LoVo (cell line): Measurements from ENCODE around the gene SPESP1.
"Not testable (repeated sequence)": the region's sequence is repeated elsewhere in the genome, so short reads cannot be mapped to it uniquely, and the experiment has no call there.

Experiments
- DNase-seq: peaks from one replicate; pipeline ENCODE4 v3.0.0-alpha.2; 2016; ENCODE audit warnings: low spot score

Gene SPESP1

DNA sequence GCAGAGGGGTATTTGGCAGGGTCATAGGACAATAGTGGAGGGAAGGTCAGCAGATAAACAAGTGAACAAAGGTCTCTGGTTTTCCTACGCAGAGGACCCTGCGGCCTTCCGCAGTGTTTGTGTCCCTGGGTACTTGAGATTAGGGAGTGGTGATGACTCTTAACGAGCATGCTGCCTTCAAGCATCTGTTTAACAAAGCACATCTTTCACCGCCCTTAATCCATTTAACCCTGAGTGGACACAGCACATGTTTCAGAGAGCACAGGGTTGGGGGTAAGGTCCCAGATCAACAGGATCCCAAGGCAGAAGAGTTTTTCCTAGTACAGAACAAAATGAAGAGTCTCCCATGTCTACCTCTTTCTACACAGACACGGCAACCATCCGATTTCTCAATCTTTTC is 33.4 kb downstream of the SPESP1 start:
- not testable (repeated sequence) for DNase-seq

DNA sequence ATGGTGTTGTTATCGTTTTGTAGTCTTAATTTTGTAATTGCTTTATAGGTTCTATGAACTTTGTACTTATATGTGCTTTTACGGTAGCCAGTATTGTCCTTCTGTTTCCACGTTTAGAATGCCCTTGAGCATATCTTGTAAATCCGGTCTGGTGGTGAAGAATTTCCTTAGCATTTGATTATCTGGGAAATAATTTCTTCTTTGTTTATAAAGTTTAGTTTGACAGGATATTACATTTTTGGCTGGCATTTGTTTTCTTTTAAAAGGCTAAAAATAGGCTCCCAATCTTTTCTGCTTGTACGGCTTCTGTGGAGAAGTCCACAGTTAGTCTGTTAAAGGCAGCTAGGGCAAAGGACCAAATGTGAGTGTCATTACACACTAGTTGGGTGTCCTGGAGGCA is 36.7 kb downstream of the SPESP1 start:
- no peak for DNase-seq

DNA sequence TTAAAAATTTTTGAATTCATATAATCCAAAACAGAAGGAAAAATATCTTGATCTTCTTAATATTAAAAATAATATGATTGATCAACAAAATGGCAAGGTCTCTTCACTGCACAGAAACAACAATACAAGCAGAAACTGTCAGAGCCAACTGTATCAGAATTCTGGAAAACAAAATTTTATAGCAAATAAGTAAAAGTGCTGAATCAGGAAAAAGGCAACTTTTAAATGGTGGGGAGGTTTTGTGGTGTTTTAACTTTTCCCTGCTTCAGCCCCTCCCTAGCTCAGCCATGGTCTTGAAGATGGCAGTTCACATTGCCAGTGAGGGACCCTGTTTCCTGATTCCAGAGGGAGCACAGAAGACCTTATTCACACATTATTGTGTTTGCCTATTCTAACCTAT is 37.6 kb downstream of the SPESP1 start:
- no peak for DNase-seq

DNA sequence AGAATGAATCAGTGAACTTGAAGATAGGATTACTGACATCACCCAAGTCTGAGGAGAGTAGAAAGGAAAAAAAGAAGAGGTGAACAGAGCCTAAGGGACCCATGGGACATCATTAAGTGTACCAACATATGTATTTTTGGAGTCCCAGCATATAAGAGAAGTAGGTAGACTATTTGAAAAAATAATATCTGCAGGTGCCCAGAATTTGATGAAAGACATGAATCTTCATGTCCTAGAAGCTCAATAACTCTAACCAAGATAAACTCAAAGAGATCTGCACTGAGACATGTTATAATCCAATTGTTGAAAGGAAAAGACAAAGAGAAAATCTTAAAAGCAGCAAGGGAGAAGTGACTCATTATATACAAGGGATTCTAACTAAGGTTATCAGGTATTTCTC is 39.0 kb downstream of the SPESP1 start:
- no peak for DNase-seq

DNA sequence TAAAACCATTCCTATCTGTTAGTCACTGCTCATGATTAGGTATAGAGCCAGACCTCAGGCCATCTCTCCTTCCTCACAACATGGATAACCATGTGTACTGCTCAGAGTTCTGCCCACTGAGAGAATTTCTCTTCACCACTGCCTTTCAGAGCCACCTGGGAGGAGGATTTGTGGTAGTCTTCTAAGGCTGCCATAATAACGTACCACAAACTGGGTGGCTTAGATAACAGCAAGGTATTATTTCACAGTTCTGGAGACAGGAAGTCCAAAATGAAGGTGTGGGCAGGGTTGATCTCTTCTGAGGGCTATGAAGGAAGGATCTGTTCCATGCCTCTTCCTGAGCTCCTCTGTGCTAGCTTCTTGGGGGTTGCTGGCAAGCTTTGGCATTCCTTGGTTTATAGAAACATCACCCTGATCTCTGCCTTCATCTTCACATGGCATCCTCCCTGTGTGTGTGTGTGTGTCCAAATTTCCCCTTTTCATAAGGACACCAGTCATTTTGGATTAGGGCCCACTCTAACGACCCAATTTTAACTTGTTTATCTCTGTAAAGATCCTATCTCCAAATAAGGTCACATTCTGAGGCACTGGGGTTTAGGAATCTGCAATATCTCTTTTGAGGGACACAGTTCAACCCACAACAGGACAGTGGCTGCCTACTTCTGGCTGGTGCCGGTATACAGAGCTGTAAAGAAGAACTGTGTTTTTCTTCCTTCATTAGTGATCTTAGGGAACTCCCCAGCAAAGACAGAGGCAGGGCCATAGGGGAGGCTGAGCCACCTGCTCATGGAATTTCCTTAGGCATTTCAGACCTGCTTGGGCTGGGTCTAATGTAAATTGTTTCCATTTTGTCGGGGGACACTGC is 42.1 kb downstream of the SPESP1 start:
- no peak for DNase-seq

DNA sequence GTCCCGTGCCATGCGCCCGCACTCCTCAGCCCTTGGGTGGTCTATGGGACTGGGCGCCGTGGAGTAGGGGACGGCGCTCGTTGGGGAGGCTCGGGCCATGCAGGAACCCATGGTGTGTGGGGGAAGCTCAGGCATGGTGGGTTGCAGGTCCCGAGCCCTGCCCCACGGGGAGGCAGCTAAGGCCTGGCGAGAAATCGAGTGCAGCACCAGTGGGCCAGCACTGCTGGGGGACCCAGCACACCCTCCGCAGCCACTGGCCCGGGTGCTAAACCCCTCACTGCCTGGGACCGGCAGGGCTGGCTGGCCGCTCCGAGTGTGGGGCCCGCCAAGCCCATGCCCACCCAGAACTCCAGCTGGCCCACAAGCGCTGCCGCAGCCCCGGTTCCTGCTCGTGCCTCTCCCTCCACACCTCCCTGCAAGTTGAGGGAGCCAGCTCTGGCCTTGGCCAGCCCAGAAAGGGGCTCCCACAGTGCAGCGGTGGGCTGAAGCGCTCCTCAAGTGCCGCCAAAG is 45.4 kb downstream of the SPESP1 start:
- not testable (repeated sequence) for DNase-seq

DNA sequence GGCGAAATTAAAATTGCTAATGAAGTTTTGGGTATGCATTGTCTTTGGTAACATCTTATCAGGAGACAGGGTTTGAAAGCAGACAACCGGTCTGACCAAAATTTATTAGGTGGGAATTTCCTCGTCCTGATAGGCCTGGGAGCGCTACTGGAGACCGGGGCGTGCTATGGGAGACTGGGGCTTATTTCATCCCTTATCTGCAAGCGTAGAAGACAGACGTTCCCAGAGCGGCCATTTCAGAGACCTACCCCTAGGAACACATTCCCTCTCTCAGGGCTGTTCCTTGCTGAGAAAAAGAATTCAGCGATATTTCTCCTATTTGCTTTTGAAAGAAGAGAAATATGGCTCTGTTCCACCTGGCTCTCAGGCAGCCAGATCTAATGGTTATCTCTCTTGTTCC is 47.1 kb downstream of the SPESP1 start:
- DNase-seq, result not testable (repeated sequence)

DNA sequence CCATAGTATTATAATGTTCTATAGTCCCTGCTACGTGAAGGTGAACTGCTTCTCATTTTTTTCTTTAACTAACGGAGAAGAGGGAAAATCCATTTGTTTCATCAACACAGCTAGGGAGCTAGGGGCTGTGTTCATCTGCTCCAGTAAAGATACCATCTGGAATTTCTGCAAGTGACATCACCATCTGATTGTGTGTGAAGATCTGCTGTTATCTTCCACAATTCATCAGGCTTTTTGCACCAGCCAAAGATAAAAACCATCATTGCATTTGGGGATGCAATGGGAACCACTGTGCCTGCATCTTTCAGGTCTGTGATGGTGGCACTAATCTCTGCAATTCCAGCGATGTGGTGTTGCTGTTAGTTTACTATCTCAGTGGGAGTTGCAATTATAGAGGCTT is 48.7 kb downstream of the SPESP1 start:
- DNase-seq, result no peak

DNA sequence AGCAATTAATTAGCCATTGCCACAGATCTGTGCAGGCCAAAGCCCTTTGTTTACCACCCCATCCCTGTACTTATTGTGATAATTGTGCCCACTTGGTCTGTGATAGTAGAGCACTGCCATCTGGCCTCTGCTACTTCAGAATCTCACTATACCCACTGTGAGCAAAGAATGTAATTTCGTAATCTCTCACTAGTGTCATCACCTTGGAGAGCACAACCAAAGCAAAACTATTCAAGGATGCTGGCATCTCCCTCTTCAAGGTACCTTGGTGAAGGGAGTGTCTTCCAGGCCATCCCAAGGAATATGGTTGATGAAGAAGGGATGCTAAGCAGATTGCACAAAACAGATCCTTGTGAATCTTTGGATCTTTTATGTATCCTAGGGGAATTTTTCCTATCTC is 49.5 kb downstream of the SPESP1 start:
- no peak for DNase-seq

DNA sequence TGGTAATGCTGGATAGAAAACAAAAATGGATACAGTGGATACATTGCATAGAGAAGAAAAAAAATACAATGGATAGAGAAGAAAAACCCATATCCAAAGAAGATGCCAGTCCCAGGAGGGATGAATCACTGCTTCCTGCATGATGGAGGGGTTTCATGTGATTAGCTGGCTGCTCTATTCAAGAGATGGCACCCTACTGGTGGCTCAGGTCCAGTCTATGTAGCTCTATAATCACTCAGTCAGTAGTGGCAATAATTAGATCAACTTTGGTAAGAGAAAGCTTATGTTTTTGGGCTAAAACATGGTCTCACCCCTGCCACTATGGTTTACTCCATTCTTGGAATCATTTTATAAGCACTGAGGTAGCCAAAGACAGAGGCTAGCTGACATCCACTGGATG is 50.5 kb downstream of the SPESP1 start:
- DNase-seq, result no peak

DNA sequence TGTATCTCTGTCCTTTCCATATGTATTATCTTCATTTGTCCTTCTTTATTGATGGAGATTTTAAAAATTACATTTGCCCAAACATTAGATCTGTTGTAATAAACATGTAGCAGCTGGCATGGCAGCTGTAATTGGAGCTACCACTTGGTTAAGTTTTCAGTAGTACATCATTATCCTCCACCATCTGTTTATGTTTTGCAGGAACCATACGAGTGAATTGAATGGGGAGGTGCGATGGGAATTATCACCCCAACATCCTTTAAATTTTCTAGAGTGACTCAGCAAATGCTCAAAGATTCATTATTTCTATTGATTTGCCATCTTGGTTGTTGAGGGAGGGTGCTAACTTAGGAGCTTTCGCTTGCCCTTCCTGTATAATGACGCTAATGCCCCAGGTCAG is 51.6 kb downstream of the SPESP1 start:
- no peak for DNase-seq

DNA sequence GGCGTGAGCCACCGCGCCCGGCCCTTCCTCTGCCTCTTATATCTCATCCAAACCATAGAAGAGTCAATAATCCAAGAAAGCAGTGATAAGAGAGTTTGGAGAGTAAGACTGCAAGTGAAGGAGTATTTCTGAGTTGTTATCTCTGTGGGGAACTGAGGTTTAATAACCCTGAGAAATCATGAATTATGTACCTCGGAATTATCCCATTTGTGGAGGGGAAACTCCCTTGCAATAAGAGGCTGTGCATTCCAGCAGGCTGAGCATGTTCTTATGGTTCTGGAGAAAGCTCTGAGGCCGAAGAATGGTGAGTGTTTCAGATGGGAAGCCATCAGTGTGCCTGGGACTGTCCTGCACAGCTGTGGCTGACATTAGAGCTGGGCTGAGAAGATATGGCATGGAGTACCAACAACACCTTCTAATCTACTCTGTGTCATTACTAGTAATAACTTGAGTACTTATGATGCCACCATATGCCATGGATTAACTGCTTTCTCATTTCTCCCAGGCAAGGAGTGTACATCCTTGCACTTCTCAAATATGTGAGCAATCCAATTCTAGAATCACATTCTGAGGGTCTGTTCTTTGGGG is 52.7 kb downstream of the SPESP1 start:
- DNase-seq, result no peak

DNA sequence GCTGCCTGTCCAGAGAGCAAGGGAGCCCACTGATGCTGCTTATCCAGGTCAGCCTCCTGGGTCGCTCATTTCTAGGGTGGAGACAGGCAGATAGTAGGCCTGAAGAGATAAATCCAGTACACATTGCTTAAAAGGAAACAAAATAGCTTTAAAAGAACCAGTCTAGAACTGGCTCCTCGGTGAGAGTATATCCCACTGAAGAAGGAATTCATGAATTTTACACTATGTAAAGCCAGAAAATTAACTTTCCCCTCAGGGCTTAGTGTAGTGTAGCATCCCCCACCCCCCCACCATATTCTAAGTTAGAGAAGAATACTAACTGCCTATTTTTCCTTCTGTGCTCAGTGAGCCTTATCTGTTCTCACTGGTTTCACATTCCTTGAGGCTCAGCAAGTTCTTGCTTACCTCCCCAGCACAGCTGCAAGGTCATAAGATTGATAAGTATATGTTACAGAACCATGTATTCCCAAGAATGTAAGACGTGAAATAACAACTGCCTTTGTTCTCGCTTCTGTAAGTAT is 53.7 kb downstream of the SPESP1 start:
- no peak for DNase-seq

DNA sequence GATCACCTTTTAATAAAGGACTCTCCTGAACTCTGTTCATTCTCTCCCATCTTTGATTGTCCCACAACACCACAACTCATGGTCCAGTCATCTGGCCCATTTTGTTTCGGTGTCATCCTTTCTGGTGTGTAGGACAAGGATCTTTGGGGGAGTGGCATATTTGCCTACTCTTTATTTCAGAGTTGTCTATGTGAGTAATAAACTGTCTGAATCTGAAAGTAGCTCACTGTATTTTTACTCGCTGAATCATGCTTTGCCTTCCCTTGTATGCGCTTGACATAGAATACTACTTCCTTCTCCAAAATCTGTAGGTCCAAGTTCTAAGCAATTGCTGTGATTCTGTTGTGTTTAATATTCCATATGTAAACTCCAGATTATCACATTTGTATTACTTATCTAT is 54.3 kb downstream of the SPESP1 start:
- DNase-seq, result no peak

DNA sequence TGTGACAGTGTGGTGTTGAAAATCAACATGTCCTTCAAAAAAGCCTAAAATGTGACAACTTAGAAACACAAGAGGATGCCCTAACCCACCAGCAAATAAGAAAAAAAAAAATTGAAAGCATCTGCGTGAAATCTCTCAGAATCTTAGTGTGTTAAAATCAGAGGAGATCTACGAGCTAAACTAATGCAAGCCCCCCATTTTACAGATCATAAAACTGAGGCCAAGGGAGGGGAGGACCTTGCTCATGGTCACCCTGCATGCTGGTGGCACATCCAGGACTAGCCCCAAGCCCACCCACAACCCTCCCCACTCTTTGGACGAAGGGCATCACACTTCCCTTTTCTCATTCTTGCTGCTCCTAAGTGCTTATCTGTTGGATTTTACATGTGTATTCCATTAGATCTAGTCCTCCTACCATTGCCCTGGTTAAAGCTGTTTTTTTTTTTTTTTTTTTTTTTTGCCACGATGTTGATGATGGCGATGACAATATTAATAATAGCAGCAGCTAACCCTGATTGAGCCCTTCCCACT is 55.1 kb downstream of the SPESP1 start:
- no peak for DNase-seq

DNA sequence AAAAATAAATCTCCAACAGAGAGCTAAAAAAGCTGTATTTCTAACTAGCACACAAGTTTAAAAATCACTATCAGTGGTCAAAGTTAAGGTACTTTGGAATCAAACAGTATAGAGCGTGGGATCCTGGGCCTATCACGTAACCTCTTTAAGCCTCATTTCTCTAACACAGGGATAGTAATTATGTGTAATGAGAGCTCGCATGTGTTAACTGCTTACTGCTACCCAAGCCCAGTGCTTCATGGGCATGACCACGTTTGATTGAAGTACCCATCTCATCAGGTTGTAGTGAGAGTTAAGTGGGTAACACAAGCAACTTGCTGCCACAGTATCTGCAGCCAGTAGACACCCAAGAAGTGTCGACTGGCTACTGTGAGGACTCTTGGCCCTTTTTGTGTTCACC is 56.0 kb downstream of the SPESP1 start:
- no peak for DNase-seq

DNA sequence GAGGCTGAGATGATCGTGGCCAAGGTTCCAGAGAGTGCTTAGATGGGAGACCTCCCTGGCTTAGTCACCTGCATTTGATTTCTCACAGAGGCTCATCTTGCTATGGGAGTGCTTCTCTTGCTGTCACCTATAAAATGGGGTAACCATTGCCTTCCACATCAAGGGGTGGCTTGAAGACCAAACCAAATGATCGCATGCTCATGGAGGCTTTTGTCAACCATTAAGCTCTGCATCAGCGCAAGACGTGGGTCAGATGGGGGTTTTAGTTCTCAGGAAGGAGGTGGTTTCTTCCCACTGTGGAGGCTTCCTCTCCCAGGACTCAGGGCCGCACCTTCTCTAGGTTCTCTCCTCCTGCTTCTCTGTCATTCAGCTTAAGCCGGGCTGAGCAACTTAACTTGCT is 56.8 kb downstream of the SPESP1 start:
- no peak for DNase-seq

DNA sequence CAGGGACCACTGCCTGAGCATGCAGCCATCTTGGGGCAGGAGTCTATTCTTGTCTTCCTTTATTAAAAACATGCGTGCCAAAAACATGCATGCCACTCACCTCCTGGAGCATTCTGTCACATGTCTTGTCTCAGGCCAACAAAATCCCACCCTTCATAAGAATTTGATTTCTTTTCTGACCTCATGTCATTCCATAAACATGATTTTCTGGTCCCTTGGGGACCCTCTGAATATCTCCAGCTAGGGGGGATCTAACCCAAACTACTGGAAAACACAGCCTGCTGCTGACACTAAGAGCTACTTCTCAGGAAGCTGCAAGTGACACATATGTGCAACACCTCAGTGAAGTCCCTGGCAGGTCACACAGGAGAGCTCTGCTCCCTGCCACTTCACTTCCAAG is 57.4 kb downstream of the SPESP1 start:
- DNase-seq, result no peak

DNA sequence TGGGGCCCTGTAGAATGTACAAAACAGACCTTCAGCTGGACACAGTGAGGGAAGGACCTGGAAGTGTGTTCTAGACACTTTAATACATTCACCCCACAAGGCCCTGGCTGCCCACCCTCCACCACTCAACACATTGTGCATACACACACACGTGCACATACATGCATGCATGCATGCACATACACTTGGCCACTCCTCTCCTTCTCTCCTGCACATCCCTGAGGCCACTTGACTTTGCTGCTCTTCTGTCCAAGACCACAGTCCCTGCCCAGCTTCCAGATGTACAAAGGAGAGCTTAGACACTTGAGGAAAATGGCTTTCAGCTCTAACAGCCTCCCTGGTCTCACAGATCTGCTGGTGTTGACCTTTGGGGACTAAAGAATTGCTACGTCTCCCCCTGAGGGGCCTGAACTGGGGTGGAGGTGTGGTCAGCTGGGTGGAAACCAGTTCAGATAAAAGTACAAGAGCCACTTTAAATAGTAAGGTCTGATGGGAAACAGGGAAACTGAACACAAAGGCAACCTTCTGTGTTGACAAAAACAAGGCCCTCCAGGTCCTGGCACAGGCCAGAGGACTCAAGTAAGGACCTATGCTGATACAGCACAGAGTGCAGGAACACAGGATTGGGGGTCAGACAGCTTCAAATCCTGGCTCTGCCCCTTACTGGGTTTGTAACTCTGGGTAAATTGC is 59.4 kb downstream of the SPESP1 start:
- DNase-seq, result no peak

DNA sequence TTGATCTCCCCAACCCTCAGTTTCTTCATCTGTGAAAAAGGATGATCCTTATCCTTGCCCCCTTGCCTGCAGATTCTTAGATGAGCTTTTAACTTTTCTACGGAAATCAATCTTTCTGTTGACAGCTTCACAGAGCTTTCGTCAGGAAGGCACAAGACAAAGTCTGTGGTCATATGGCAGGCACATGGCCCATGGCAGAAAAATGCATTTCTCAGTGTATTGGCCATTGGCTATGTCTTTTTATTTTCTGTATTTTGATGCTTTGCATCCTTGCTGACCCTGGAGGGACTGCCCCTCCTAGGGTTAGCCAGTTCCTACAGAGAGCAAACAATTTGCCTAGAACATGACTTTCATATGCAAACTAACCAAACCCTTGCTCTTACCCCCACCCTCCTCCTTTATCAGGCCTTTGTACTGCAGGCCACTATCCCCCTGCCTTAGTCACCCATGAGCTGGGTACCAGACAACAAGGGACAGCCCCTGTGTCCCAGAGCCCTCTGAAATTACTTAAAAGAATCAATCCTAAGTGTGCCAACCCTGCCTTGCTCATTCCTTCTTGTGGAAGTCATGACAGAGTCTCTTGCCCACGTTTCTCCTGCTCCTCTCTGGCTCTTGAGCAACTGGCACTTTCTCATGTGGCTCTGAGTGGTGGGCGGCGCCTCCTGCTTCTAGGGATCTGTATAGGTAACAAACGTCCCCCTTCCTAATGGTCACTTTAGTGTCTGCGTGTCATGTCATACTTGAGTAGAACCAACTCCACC is 60.1 kb downstream of the SPESP1 start:
- no peak for DNase-seq

DNA sequence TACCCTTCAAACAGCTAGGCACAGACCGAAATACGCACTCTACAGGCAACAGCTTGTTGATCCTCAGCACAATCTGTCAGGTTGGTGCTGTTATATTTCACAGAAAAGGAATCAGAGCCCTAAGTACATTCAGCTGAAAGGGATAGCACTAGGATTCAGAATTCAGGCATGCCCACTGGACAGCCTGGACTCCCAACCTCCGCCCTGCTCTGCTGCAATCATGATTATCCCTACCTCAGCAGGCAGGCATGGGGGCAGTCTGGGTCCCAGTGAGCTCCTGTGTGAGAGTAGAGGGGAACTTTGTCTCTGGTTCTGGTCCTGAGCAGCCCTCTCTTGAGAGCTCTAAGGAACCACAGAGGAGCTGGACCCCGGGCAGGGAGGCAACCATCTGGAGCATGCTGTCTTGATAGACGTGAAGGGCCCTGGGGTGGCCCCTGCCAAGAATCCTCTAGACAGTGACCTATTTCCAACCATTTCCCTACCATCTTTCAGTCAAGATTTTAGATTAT is 60.7 kb downstream of the SPESP1 start:
- no peak for DNase-seq

DNA sequence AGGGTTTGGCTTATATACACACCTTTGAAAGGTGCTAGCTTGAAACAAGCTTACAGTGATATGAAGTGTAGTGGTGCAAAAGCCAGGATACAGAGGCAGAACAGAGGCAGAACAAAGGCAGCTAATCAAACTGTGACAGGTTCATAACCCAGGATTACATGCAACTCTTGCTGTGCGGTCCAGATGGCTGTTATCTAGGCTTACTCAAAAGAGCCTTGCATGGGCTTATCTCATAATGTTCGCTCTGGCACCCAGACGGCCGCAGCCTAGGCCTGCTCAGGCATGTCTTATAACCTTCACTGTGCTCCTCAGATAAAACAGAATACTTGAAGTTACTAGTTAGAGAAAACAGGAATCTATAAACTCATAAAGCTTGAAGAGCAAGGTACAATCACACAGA is 61.4 kb downstream of the SPESP1 start:
- DNase-seq, result no peak
